ENCODE measurements around the gene MAN2A1. TPM values are rescaled to one million over a fixed set of nuclear protein-coding genes. Genes with fewer than 3 reads are reported as not detected.

MAN2A1 gene
- total RNA-seq, 1 experiment from 2014 or later, result 78.0 TPM

DNA sequence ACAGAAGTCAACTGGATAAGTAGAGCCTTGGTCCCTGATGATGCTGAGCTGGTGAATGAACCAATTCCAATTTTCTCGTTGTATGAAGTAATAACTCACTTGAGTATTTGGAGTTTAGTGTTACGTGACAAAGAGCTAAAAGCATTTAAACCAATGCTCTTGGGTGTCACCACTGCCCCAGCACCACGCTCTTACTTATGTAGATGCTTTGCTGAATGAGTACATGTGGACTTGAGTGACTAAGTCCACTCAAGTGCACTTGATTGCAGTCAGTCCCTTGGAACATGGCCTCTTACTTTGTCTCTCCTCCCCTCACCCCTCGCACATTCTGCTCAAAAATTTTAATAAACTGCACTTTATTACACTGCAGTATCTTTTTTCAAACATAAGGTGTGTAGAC is 184.0 kb downstream of the MAN2A1 start:
- Histone ChIP-seq H3K14ac (ENCODE audit: insufficient read depth, low read length) (no peak overlapping the region), H2BK120ac (ENCODE audit: low read depth, low read length, poor library complexity, severe bottlenecking) (no peak overlapping the region), H3K79me2 (ENCODE audit: insufficient read depth, low read length) (no peaks in the 10 kb centered on the region), H3K9me3 (ENCODE audit: control insufficient read depth, low read depth, low read length) (no peaks in the 10 kb centered on the region), H3K18ac (ENCODE audit: insufficient read length, low read depth, low read length) (no peak overlapping the region), H2BK12ac (ENCODE audit: insufficient read length, low read depth, low read length) (no peak overlapping the region), H3K23me2 (ENCODE audit: insufficient read length, low read depth, low read length, poor library complexity, severe bottlenecking) (no peaks in the 10 kb centered on the region), H4K5ac (ENCODE audit: insufficient read length, low read depth, low read length) (no peak overlapping the region), H2BK15ac (ENCODE audit: low read depth, low read length) (no peak overlapping the region), H4K8ac (replicated peaks; ENCODE audit: insufficient read length, low read depth, low read length) (no peak overlapping the region), H3K23ac (ENCODE audit: insufficient read length, low read depth, low read length) (no peak overlapping the region), H3K4ac (ENCODE audit: low read depth, low read length) (no peak overlapping the region), H2AFZ (ENCODE audit: low read length) (no peak overlapping the region), H3T11ph (ENCODE audit: low read length) (no peak overlapping the region), H2BK5ac (ENCODE audit: insufficient read length, low read length) (no peak overlapping the region), H3K4me1 (ENCODE audit: insufficient read depth, low read length) (peaks cover 1% of the 10 kb centered on the region; the same call in 1 of the 2 replicates), H2AK5ac (ENCODE audit: insufficient read length, low read length) (no peak overlapping the region), H4K91ac (ENCODE audit: insufficient read length, low read depth, low read length) (no peak overlapping the region), H3K56ac (ENCODE audit: insufficient read length, low read depth, low read length) (no peak overlapping the region), H3K79me1 (ENCODE audit: insufficient read depth, low read depth, low read length, poor library complexity, severe bottlenecking) (no peaks in the 10 kb centered on the region), H3K27me3 (ENCODE audit: insufficient read depth, low read length) (no peaks in the 10 kb centered on the region), H3K27ac (ENCODE audit: insufficient read length, low read depth, low read length) (no peak overlapping the region), H4K20me1 (ENCODE audit: control insufficient read depth, insufficient read depth, insufficient read length) (no peaks in the 10 kb centered on the region), H3K4me2 (ENCODE audit: insufficient read depth, insufficient read length, low read length) (no peak overlapping the region), H3K9ac (ENCODE audit: extremely low read depth, insufficient read length, low read length) (no peak overlapping the region), H2BK20ac (ENCODE audit: low read depth, low read length, poor library complexity, severe bottlenecking) (no peak overlapping the region)
- no peak for DNase-seq
- Mint-ChIP-seq H3K4me3 (no peak overlapping the region), H3K27me3 (ENCODE audit: low read depth) (no peaks in the 10 kb centered on the region; the same call in 1 of the 2 replicates), H3K36me3 (ENCODE audit: insufficient read depth in 1 of 3, low read depth in 3 of 3) (peaks cover 0 to 11% (median 11%) of the 10 kb centered on the region in 3 experiments; a peak in 6 of 7 replicates), H3K27ac (no peak overlapping the region), H3K9me3 (no peaks in the 10 kb centered on the region), H3K4me1 (peaks cover 0 to 6% of the 10 kb centered on the region in 2 experiments; a peak in 2 of 4 replicates)
- TF ChIP-seq, protein P1, sequence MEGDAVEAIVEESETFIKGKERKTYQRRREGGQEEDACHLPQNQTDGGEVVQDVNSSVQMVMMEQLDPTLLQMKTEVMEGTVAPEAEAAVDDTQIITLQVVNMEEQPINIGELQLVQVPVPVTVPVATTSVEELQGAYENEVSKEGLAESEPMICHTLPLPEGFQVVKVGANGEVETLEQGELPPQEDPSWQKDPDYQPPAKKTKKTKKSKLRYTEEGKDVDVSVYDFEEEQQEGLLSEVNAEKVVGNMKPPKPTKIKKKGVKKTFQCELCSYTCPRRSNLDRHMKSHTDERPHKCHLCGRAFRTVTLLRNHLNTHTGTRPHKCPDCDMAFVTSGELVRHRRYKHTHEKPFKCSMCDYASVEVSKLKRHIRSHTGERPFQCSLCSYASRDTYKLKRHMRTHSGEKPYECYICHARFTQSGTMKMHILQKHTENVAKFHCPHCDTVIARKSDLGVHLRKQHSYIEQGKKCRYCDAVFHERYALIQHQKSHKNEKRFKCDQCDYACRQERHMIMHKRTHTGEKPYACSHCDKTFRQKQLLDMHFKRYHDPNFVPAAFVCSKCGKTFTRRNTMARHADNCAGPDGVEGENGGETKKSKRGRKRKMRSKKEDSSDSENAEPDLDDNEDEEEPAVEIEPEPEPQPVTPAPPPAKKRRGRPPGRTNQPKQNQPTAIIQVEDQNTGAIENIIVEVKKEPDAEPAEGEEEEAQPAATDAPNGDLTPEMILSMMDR (conservative IDR thresholded peaks at IDR 0.05), result no peak
- no CpG with 5 or more reads among the region's 4 CpGs for WGBS (ENCODE audit: extremely low coverage, insufficient read length, low lambda C conversion rate)

Measured in H9 (cell line).